Thyroid gland (tissue), 4 donors: Measurements from ENCODE around the gene NEDD4L. TPM values are rescaled to one million over a fixed set of nuclear protein-coding genes. Genes with fewer than 3 reads are reported as not detected.

Experiments used
- DNase-seq, 2 donors: peaks; one replicate each; pipeline ENCODE4 v3.0.0-alpha.2; 2019
- H3K27ac ChIP-seq, 3 donors: fragments of 200-600 bp; sonication (generic); 1 replicate in 2 of 3; 2 replicates in 1 of 3; pipeline ENCODE4 v1.5.1; 2016 to 2019; ENCODE audit warnings: mild to moderate bottlenecking in 1 of 3, moderate library complexity in 1 of 3
- H3K27me3 ChIP-seq: fragments of 200-600 bp; sonication (generic); one replicate; pipeline ENCODE4 v1.5.1; 2019
- H3K36me3 ChIP-seq, 2 donors: fragments of 200-600 bp; sonication (generic); one replicate each; pipeline ENCODE4 v1.5.1; 2016 to 2019
- H3K4me1 ChIP-seq, 2 donors: fragments of 200-600 bp; sonication (generic); one replicate each; pipeline ENCODE4 v1.5.1; 2017 to 2019
- H3K4me3 ChIP-seq, 3 donors: fragments of 200-600 bp; sonication (generic); replicated peaks in 1 of 3; 1 replicate in 2 of 3; 2 replicates in 1 of 3; pipeline ENCODE4 v1.5.1; 2016; ENCODE audit warnings: mild to moderate bottlenecking in 1 of 3
- H3K9me3 ChIP-seq: fragments of 200-600 bp; sonication (generic); one replicate; pipeline ENCODE4 v1.5.1; 2017
- POLR2A ChIP-seq, 2 donors: fragments of 450-650 bp; IDR thresholded peaks; one replicate each; pipeline ENCODE4 v1.6.1; 2017; ENCODE audit warnings: antibody characterized with exemption in 2 of 2, mild to moderate bottlenecking in 2 of 2, moderate library complexity in 1 of 2
- WGBS, 2 donors: methylation state at CpG; one replicate each; pipeline ENCODE4 v1.1.5; 2017; 5-methylcytosine and 5-hydroxymethylcytosine counted together
- intact Hi-C: fragments of 100-400 bp; cut with DNase I; formaldehyde crosslinking; loops from one replicate; pipeline ENCODE4 v1.15.1; 2023
- total RNA-seq, 4 donors: library from RNA; depleted of rRNA; stranded (reverse); fragments of >200 nt; gene quantifications; one replicate each; pipeline ENCODE4 v1.2.3, GENCODE V29; 2016
- TF ChIP-seq, protein P1 (sequence below), 6 experiments: fragments of 200-600 bp in 3 of 6; fragments of 450-650 bp in 3 of 6; sonication (generic) in 3 of 6; IDR thresholded peaks; one replicate each; pipeline ENCODE4 v1.5.1; 2016 to 2019; ENCODE audit warnings: antibody characterized with exemption in 6 of 6, mild to moderate bottlenecking in 2 of 6, inconsistent platforms in 1 of 6, moderate library complexity in 1 of 6

Gene NEDD4L
- total RNA-seq, 4 donors from 2014 or later: 61.5 to 105 (median 78.0) TPM

DNA sequence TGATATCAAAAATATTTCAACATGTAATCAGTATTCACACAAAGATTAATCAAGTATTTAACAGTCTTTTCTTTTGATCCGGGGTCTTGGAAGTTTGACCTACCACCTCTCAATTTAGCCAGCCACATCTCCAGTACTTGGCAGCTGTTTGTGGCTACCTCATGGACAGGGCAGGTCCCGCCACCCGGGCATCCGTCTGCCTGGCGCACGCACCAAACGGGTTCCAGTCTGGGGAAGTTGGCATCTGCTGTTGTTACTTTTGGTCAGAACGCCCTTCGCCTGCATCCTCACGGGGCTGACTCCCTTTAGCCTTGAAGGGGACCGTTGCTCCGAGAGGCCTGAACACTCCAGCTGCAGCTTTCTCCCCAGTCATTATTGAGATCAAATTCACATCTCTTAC lies 81.7 kb downstream of the NEDD4L start:
- Histone ChIP-seq H3K27me3 (no peaks in the 10 kb centered on the region), H3K27ac (no peak overlapping the region), H3K4me3 (no peak overlapping the region), H3K36me3 (no peaks in the 10 kb centered on the region), H3K9me3 (no peaks in the 10 kb centered on the region), H3K4me1 (peaks cover 7 to 10% of the 10 kb centered on the region in 2 donors)
- TF ChIP-seq POLR2A (IDR thresholded peaks at IDR 0.05): no peak
- TF ChIP-seq, protein P1, sequence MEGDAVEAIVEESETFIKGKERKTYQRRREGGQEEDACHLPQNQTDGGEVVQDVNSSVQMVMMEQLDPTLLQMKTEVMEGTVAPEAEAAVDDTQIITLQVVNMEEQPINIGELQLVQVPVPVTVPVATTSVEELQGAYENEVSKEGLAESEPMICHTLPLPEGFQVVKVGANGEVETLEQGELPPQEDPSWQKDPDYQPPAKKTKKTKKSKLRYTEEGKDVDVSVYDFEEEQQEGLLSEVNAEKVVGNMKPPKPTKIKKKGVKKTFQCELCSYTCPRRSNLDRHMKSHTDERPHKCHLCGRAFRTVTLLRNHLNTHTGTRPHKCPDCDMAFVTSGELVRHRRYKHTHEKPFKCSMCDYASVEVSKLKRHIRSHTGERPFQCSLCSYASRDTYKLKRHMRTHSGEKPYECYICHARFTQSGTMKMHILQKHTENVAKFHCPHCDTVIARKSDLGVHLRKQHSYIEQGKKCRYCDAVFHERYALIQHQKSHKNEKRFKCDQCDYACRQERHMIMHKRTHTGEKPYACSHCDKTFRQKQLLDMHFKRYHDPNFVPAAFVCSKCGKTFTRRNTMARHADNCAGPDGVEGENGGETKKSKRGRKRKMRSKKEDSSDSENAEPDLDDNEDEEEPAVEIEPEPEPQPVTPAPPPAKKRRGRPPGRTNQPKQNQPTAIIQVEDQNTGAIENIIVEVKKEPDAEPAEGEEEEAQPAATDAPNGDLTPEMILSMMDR (IDR thresholded peaks at IDR 0.05): no peak
- no peak for DNase-seq
- intact Hi-C loops: no loop called here
- WGBS, 2 donors: 94 to 95% methylated on average over 12 of the region's 12 CpGs

DNA sequence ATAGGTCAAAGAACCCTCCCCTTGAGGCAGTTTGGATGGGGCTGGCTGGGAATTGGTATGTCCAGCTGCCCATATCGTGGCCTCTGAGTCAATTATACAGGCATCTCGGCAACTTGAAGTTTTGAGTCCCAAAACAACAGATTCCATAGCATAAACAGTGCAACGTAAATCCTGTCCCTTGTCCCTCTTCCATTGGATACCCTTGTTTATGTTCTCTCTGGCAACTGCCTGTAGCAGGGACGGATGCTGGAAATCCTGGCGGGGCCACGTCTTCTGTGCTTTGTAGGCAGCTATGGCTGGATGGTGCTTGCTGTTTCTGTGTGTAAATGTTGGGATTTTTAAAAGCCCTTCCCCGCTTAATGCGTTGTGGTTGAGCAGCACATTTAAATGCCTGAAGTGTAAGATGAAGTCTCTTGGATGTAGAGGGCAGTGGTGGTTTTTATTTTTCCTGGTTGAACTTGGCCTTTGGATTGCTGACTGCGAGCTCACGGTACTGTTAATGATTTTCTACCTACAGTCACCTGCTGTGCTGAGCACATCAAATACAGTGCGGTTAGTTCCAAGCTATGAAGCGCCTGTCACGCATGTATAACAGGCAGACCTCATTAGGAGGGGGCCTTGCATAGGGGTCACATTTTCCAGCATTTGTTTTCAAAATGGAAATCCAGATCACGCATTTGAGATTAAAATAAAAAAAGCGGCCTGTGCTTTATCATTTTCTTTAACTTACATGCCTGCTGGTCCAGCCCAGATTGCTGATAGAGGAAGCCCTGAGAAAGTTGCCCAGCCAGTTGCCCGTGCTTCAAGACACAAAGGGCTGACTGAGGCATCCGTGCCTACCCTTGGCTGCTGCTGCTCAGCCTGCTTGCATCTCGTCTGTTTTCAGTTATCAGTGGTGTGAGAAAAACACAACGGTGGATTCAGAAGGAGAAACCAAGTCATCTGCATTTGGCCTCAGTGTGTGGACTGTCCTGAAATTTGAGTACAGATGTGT lies 84.7 kb downstream of the NEDD4L start:
- Histone ChIP-seq H3K27me3 (no peaks in the 10 kb centered on the region), H3K4me3 (no peak overlapping the region), H3K4me1 (peaks cover 0 to 4% of the 10 kb centered on the region in 2 donors), H3K9me3 (no peaks in the 10 kb centered on the region), H3K27ac (no peak overlapping the region), H3K36me3 (no peaks in the 10 kb centered on the region)
- 92 to 93% methylated on average over 19 of the region's 19 CpGs for WGBS, 2 donors
- DNase-seq: no peak
- no peak for TF ChIP-seq POLR2A (IDR thresholded peaks at IDR 0.05)
- TF ChIP-seq, protein P1 (IDR thresholded peaks at IDR 0.05): no peak
- intact Hi-C loops: no loop called here

DNA sequence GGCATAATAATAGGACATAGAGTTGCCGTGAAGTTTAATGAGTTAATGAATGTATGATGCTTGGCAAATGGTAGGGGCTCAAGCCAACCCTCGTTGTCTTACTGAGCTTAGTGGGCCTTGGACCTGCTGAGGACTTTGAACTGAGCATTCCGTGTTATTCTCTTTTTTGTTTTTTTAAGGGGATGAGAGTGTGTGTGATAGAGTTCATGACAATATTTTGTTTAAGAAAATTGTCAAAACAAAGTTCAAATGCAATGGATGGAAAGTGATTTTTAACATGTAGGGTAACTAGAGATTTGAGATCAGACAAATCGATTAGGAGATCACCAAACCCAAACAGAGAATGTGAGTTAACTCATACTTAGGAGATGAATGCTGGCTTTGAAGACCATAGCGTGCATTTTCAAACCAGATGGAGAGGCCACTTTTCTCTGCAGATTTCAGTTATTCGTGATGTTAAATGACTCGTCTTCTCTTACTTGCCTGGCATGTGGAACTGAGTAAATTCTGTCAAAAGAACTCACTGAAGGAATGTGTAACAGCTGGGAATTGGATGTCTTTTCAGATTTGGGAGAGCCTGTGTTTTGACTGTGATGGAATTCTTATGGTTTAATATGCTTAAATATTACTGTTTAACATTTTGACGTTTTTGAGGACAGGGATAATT lies 88.7 kb downstream of the NEDD4L start:
- DNase-seq: no peak
- H3K36me3 ChIP-seq: no peaks in the 10 kb centered on the region
- peaks cover 22 to 24% of the 10 kb centered on the region in 2 donors for H3K4me1 ChIP-seq
- WGBS, 2 donors: 54 to 55% methylated on average over 8 of the region's 8 CpGs
- H3K27me3 ChIP-seq: no peaks in the 10 kb centered on the region
- TF ChIP-seq POLR2A (IDR thresholded peaks at IDR 0.05): no peak
- TF ChIP-seq, protein P1 (IDR thresholded peaks at IDR 0.05): no peak
- H3K27ac ChIP-seq: peak overlapping the region in 1 of 3 donors; percentile 13
- no peak overlapping the region for H3K4me3 ChIP-seq
- H3K9me3 ChIP-seq: no peaks in the 10 kb centered on the region
- intact Hi-C loops: loop anchor here (10.0 kb wide), 1 partner anchor 192 kb away; no protein-coding TSS in a partner anchor

DNA sequence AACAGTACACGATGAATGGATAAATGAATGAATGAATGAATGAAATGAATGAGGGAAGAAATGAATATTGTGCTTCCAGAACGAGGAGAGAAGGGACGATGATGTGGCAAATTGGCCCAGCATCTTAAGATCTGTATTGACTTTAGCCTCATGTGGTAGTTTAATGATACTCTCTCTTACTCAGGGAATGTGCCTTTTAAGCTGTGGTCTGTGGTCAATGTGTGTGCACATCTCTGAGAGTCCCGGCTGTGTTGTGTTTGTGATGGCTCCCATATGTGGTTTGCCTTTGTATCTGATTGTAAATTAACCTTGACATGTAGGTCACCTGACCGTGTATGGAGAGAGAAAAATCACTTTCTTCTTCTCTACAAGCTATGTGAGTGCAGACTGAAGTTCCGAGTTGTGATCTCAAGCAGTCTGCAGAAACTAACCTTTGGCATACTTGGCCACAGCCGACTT lies 91.2 kb downstream of the NEDD4L start:
- H3K27ac ChIP-seq: peak overlapping the region in 2 of 3 donors; percentile 80 to 81
- DNase-seq: no peak

More for the DNA sequence above, 91.2 kb downstream of the NEDD4L start:
- no peaks in the 10 kb centered on the region for H3K36me3 ChIP-seq
- H3K4me3 ChIP-seq: no peak overlapping the region
- H3K9me3 ChIP-seq: no peaks in the 10 kb centered on the region
- no peaks in the 10 kb centered on the region for H3K27me3 ChIP-seq
- H3K4me1 ChIP-seq: peaks cover 22 to 24% of the 10 kb centered on the region in 2 donors
- 29 to 33% methylated on average over 7 of the region's 7 CpGs for WGBS, 2 donors
- intact Hi-C loops: loop anchor here (10.0 kb wide), 1 partner anchor 190 kb away; no protein-coding TSS in a partner anchor
- no peak for TF ChIP-seq POLR2A (IDR thresholded peaks at IDR 0.05)
- TF ChIP-seq, protein P1 (IDR thresholded peaks at IDR 0.05): no peak
